OCI-LY1 (cell line): ENCODE results near the gene HMG20A.

Source experiments
- CTCF ChIP-seq: fragments of 200-600 bp; sonication (generic), shearing (Covaris generic); IDR thresholded peaks from 2 replicates; pipeline ENCODE4 v1.5.1; 2017; ENCODE audit warnings: mild to moderate bottlenecking, antibody characterized with exemption, low read length, moderate library complexity, mixed read lengths
- EZH2 ChIP-seq: fragments of 200-600 bp; sonication (generic), shearing (Covaris generic); IDR thresholded peaks from 2 replicates; pipeline ENCODE4 v1.8.0; 2017; ENCODE audit warnings: borderline replicate concordance, mixed run types, mild to moderate bottlenecking, antibody characterized with exemption, low read length, moderate library complexity, mixed read lengths

- TF ChIP-seq CTCF, result no peak
- TF ChIP-seq EZH2, result no peak
These were observed 80.3 kb downstream of the HMG20A start for GRCh38 chr15:77500989-77501388.
